ENCODE measurements around the gene C2CD2.

- TF ChIP-seq CTCF (IDR thresholded peaks at IDR 0.05 in 4 of 5, conservative IDR thresholded peaks at IDR 0.05 in 1 of 5) (no peak), POLR2A (IDR thresholded peaks at IDR 0.05) (no peak)
These were observed 1.1 kb downstream of the C2CD2 start for GRCh38 chr21:41952568-41953248.

Measured in gastrocnemius medialis (tissue), 4 donors.